Measurements from ENCODE around the gene CHRNA5. TPM values are rescaled to one million over a fixed set of nuclear protein-coding genes. Genes with fewer than 3 reads are reported as not detected.

CHRNA5 gene
- total and polyA plus RNA-seq, 7 experiments from 2014 or later = 0.10 to 3.4 (median 0.62) TPM; not detected in 2

- no peaks in the 10 kb centered on the region for H3K4me1 ChIP-seq (ENCODE audit: control insufficient read depth in 2 of 2, insufficient read depth in 2 of 2, low read length in 2 of 2)
- H3K36me3 Mint-ChIP-seq = no peaks in the 10 kb centered on the region
- no peak overlapping the region for H3K4me3 ChIP-seq (ENCODE audit: low read length)
- H3K4me3 Mint-ChIP-seq = no peak overlapping the region
- CTCF ChIA-PET = no interaction called here
- intact Hi-C loops (cut with micrococcal nuclease) = no loop called here
- DNase-seq (no peak), ATAC-seq (no peak)
- no peaks in the 10 kb centered on the region for H3K9me3 Mint-ChIP-seq
- peaks cover 0 to 13% (median 8%) of the 10 kb centered on the region in 7 donors for H3K4me1 Mint-ChIP-seq
- H3K27ac Mint-ChIP-seq = no peak overlapping the region
- no peak overlapping the region for H3K27ac ChIP-seq (ENCODE audit: low read depth, low read length)
- POLR2A ChIA-PET = no interaction called here
- H3K9me3 ChIP-seq (ENCODE audit: control insufficient read depth in 2 of 3, low read length in 3 of 3) = no peaks in the 10 kb centered on the region
- H3K27me3 ChIP-seq (ENCODE audit: control insufficient read depth in 2 of 2, insufficient read depth in 2 of 2, low read length in 2 of 2) = no peaks in the 10 kb centered on the region
- H3K27me3 Mint-ChIP-seq = peaks cover 27 to 58% (median 46%) of the 10 kb centered on the region in 5 donors
- no peaks in the 10 kb centered on the region for H3K36me3 ChIP-seq (ENCODE audit: control insufficient read depth in 2 of 3, insufficient read depth in 3 of 3, low read length in 3 of 3)
Observed at GRCh38 chr15:78625606-78626280, 60.4 kb downstream of the CHRNA5 start.

GRCh38 chr15:78626381-78626995, 61.2 kb downstream of the CHRNA5 start:
- Histone ChIP-seq H3K4me3 (ENCODE audit: low read length) (no peak overlapping the region), H3K4me1 (ENCODE audit: control insufficient read depth in 2 of 2, insufficient read depth in 2 of 2, low read length in 2 of 2) (no peaks in the 10 kb centered on the region), H3K27ac (ENCODE audit: low read depth, low read length) (no peak overlapping the region), H3K36me3 (ENCODE audit: control insufficient read depth in 2 of 3, insufficient read depth in 3 of 3, low read length in 3 of 3) (no peaks in the 10 kb centered on the region), H3K27me3 (ENCODE audit: control insufficient read depth in 2 of 2, insufficient read depth in 2 of 2, low read length in 2 of 2) (no peaks in the 10 kb centered on the region), H3K9me3 (ENCODE audit: control insufficient read depth in 2 of 3, low read length in 3 of 3) (no peaks in the 10 kb centered on the region)
- no peak for ATAC-seq
- Mint-ChIP-seq H3K4me3 (no peak overlapping the region), H3K27ac (no peak overlapping the region), H3K4me1 (peaks cover 0 to 7% (median 4%) of the 10 kb centered on the region in 7 donors), H3K27me3 (peaks cover 23 to 53% (median 41%) of the 10 kb centered on the region in 5 donors), H3K9me3 (no peaks in the 10 kb centered on the region), H3K36me3 (no peaks in the 10 kb centered on the region)
- ChIA-PET CTCF (no interaction called here), POLR2A (no interaction called here)
- intact Hi-C loops (cut with micrococcal nuclease) = no loop called here
- DNase-seq = no peak

GRCh38 chr15:78627348-78627747, 62.0 kb downstream of the CHRNA5 start:
- ATAC-seq = no peak
- H3K27me3 Mint-ChIP-seq = peaks cover 19 to 45% (median 32%) of the 10 kb centered on the region in 5 donors
- no peak overlapping the region for H3K4me3 Mint-ChIP-seq
- POLR2A ChIA-PET = no interaction called here
- H3K36me3 ChIP-seq (ENCODE audit: control insufficient read depth in 2 of 3, insufficient read depth in 3 of 3, low read length in 3 of 3) = no peaks in the 10 kb centered on the region
- no peaks in the 10 kb centered on the region for H3K4me1 ChIP-seq (ENCODE audit: control insufficient read depth in 2 of 2, insufficient read depth in 2 of 2, low read length in 2 of 2)
- no peaks in the 10 kb centered on the region for H3K9me3 ChIP-seq (ENCODE audit: control insufficient read depth in 2 of 3, low read length in 3 of 3)
- H3K36me3 Mint-ChIP-seq = no peaks in the 10 kb centered on the region
- no peak for DNase-seq
- no peaks in the 10 kb centered on the region for H3K9me3 Mint-ChIP-seq
- H3K27ac ChIP-seq (ENCODE audit: low read depth, low read length) = no peak overlapping the region
- H3K27ac Mint-ChIP-seq = no peak overlapping the region
- no peak overlapping the region for H3K4me3 ChIP-seq (ENCODE audit: low read length)
- no peaks in the 10 kb centered on the region for H3K4me1 Mint-ChIP-seq
- CTCF ChIA-PET = no interaction called here
- intact Hi-C loops (cut with micrococcal nuclease) = no loop called here
- no peaks in the 10 kb centered on the region for H3K27me3 ChIP-seq (ENCODE audit: control insufficient read depth in 2 of 2, insufficient read depth in 2 of 2, low read length in 2 of 2)

- POLR2A ChIA-PET = no interaction called here
- ATAC-seq = no peak
- CTCF ChIA-PET = no interaction called here
Observed at GRCh38 chr15:78628227-78628626, 62.9 kb downstream of the CHRNA5 start.

GRCh38 chr15:78629031-78629715, 63.9 kb downstream of the CHRNA5 start:
- Histone ChIP-seq H3K4me1 (ENCODE audit: control insufficient read depth in 2 of 2, insufficient read depth in 2 of 2, low read length in 2 of 2) (no peaks in the 10 kb centered on the region), H3K4me3 (ENCODE audit: low read length) (no peak overlapping the region), H3K27ac (ENCODE audit: low read depth, low read length) (no peak overlapping the region), H3K9me3 (ENCODE audit: control insufficient read depth in 2 of 3, low read length in 3 of 3) (no peaks in the 10 kb centered on the region), H3K36me3 (ENCODE audit: control insufficient read depth in 2 of 3, insufficient read depth in 3 of 3, low read length in 3 of 3) (no peaks in the 10 kb centered on the region), H3K27me3 (ENCODE audit: control insufficient read depth in 2 of 2, insufficient read depth in 2 of 2, low read length in 2 of 2) (no peaks in the 10 kb centered on the region)
- no peak overlapping the region for H3K4me3 Mint-ChIP-seq
- ChIA-PET POLR2A (no interaction called here), CTCF (interaction anchor here (1.3 kb wide), 1 partner anchor 10 kb away, joined by 3 read pairs; no protein-coding TSS in a partner anchor)
- no peak for ATAC-seq
- intact Hi-C loops (cut with micrococcal nuclease) = no loop called here
- H3K36me3 Mint-ChIP-seq = peaks cover 0 to 5% (median 0%) of the 10 kb centered on the region in 5 donors
- DNase-seq = no peak
- no peaks in the 10 kb centered on the region for H3K4me1 Mint-ChIP-seq
- peaks cover 0 to 16% (median 3%) of the 10 kb centered on the region in 11 donors for H3K9me3 Mint-ChIP-seq
- H3K27me3 Mint-ChIP-seq = peaks cover 13 to 29% (median 19%) of the 10 kb centered on the region in 5 donors
- H3K27ac Mint-ChIP-seq = no peak overlapping the region

More at GRCh38 chr15:78628227-78628626, 62.9 kb downstream of the CHRNA5 start:
- no peak for DNase-seq
- Mint-ChIP-seq H3K4me3 (no peak overlapping the region), H3K36me3 (peaks cover 0 to 3% (median 0%) of the 10 kb centered on the region in 5 donors), H3K9me3 (peaks cover 0 to 8% (median 0%) of the 10 kb centered on the region in 11 donors), H3K27me3 (peaks cover 17 to 36% (median 24%) of the 10 kb centered on the region in 5 donors), H3K4me1 (no peaks in the 10 kb centered on the region), H3K27ac (no peak overlapping the region)
- Histone ChIP-seq H3K9me3 (ENCODE audit: control insufficient read depth in 2 of 3, low read length in 3 of 3) (no peaks in the 10 kb centered on the region), H3K27ac (ENCODE audit: low read depth, low read length) (no peak overlapping the region), H3K27me3 (ENCODE audit: control insufficient read depth in 2 of 2, insufficient read depth in 2 of 2, low read length in 2 of 2) (no peaks in the 10 kb centered on the region), H3K36me3 (ENCODE audit: control insufficient read depth in 2 of 3, insufficient read depth in 3 of 3, low read length in 3 of 3) (no peaks in the 10 kb centered on the region), H3K4me3 (ENCODE audit: low read length) (no peak overlapping the region), H3K4me1 (ENCODE audit: control insufficient read depth in 2 of 2, insufficient read depth in 2 of 2, low read length in 2 of 2) (no peaks in the 10 kb centered on the region)
- intact Hi-C loops (cut with micrococcal nuclease) = no loop called here

- Mint-ChIP-seq H3K4me3 (no peak overlapping the region), H3K36me3 (peaks cover 0 to 5% (median 0%) of the 10 kb centered on the region in 5 donors), H3K9me3 (peaks cover 0 to 16% (median 3%) of the 10 kb centered on the region in 11 donors), H3K27me3 (peaks cover 10 to 23% (median 19%) of the 10 kb centered on the region in 5 donors), H3K27ac (no peak overlapping the region), H3K4me1 (no peaks in the 10 kb centered on the region)
- H3K4me3 ChIP-seq (ENCODE audit: low read length) = no peak overlapping the region
- ChIA-PET CTCF (interaction anchor here (1.3 kb wide), 1 partner anchor 11 kb away, joined by 3 read pairs; no protein-coding TSS in a partner anchor), POLR2A (no interaction called here)
- no peaks in the 10 kb centered on the region for H3K4me1 ChIP-seq (ENCODE audit: control insufficient read depth in 2 of 2, insufficient read depth in 2 of 2, low read length in 2 of 2)
- ATAC-seq = no peak
- H3K27ac ChIP-seq (ENCODE audit: low read depth, low read length) = no peak overlapping the region
- DNase-seq = no peak
- H3K9me3 ChIP-seq (ENCODE audit: control insufficient read depth in 2 of 3, low read length in 3 of 3) = no peaks in the 10 kb centered on the region
- no peaks in the 10 kb centered on the region for H3K27me3 ChIP-seq (ENCODE audit: control insufficient read depth in 2 of 2, insufficient read depth in 2 of 2, low read length in 2 of 2)
- no peaks in the 10 kb centered on the region for H3K36me3 ChIP-seq (ENCODE audit: control insufficient read depth in 2 of 3, insufficient read depth in 3 of 3, low read length in 3 of 3)
- intact Hi-C loops (cut with micrococcal nuclease) = no loop called here
Observed at GRCh38 chr15:78629716-78630065, 64.4 kb downstream of the CHRNA5 start.

Measured in naive thymus-derived CD4-positive, alpha-beta T cell (primary cell).